ENCODE results near the gene DUSP18.
"Not testable (repeated sequence)": the region's sequence is repeated elsewhere in the genome, so short reads cannot be mapped to it uniquely, and the experiment has no call there.

The DUSP18 gene

GRCh38 chr22:30676565-30676964 is 8.9 kb upstream of the DUSP18 start:
- DNase-seq = not testable (repeated sequence)

GRCh38 chr22:30675436-30675835 is 7.8 kb upstream of the DUSP18 start:
- DNase-seq = peak; percentile 67

DNA sequence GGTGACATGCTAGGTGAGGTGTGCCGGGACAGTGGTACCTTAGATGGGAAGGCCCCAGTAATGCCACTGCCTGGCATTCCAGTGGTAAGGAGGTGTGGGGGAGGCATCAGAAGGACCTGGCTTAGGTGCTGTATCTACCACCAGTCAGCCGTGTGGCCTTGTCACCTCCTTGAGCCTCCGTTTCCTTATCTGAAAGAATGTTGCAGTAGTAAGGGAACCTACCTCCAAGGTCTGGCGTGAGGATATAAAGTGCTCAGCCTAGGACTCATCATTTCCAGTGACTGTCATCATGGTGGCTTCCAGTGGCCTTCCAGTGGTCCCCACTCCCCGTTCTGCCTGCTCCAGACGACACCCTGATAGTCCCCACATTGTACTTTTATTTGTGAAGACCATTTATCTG is 6.8 kb upstream of the DUSP18 start:
- DNase-seq = no peak

- no peak for DNase-seq
These were observed 5.5 kb upstream of the DUSP18 start for GRCh38 chr22:30673136-30673535.

GRCh38 chr22:30671071-30671470 is 3.4 kb upstream of the DUSP18 start:
- no peak for DNase-seq

- no peak for DNase-seq
These were observed 673 bp upstream of the DUSP18 start for GRCh38 chr22:30668386-30668710.

- DNase-seq = no peak
These were observed 575 bp downstream of the DUSP18 start for GRCh38 chr22:30667107-30667493.

GRCh38 chr22:30665786-30666185 is 1.9 kb downstream of the DUSP18 start:
- no peak for DNase-seq

DNA sequence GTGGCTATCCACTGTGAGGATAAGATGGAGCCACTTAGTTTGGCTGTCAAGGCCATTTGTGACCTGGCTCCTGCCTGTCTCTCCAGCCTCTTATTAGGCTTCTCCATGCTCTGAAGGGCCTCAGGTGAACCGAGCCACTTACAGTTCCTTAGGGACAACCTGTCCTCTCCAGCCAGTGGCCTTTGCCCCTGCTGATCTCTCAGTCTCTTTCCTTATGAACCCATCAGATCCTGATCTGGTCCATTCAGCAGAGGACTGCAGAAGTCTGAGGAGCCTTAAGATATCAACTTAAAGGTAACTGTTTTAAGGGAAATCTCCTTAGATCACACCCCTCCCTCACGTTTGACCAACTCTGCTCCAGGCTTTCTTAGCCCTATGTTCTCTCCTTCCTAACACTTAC is 2.4 kb downstream of the DUSP18 start:
- no peak for DNase-seq

DNA sequence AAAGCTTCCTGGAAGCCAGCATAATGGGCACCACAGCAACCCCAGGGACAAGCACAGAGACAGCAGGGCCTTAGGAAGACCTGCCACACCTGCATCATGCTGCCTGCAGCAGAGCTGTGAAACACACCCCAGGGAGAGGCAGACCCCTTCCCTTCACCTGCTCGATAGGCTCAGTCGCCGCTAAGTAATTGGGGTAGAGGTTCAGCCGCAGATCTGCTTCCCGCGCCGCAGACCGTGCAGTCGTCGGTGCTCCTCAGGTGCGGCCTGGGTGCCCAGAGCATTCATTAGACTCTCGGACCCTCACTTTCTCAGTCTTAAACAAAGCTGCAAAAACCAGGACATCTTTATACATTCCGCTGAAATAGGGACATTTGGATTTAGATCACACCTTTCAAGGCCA is 2.9 kb downstream of the DUSP18 start:
- DNase-seq = no peak

GRCh38 chr22:30662040-30662439 is 5.6 kb downstream of the DUSP18 start:
- DNase-seq = no peak

DNA sequence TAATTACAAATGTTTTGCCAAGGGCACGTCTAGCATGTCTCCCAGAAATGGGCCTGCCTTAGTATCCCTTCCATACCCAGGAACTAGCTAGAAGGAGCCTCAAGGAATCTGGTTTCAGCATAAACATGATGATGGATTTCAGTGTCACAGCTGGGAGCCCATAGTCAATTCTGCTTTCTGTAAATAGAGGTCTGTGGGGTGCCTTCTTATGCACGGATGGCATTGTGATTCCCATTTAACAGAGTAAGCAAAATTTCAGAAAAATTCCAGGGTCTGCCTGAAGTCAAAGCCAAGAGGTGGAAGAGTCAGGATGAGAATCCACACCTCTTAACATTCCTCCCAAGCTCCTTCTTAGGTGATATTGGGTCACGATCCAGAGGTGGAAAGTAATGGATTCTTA is 12.1 kb downstream of the DUSP18 start:
- DNase-seq = no peak

- DNase-seq = no peak
These were observed 13.3 kb downstream of the DUSP18 start for GRCh38 chr22:30654361-30654760.

GRCh38 chr22:30652852-30653251 is 14.8 kb downstream of the DUSP18 start:
- DNase-seq = no peak

- DNase-seq = no peak
These were observed 17.1 kb downstream of the DUSP18 start for GRCh38 chr22:30650508-30651116.

DNA sequence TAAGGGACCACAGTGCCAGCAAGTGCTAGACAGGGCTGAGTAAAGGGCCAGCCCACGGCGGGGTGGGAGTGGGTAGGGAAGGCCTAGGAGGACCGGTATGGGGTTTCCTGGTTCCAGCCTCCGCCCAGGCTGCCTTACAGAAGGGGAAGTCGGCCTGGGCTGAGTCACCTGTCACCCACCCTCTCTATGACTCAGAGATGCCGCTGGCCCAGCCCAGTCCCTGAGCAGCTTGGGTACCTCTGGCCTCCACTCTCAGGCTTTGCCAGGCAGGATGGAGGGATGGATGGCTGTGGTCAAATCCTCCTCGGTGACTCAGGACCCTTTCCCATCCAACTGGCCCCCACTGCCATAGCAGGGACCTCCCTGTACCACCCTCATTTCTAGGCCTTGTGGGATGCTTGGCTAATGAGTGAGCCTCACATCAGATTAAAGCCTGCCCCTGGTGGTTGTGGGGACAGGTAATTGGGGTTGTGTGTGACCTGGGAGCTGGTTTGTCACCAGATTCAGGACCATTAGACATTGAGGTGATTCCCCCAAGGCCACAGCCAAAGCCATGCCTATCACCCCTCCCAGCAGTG is 18.2 kb downstream of the DUSP18 start:
- no peak for DNase-seq

- DNase-seq = no peak
These were observed 18.9 kb downstream of the DUSP18 start for GRCh38 chr22:30648825-30649224.

- no peak for DNase-seq
These were observed 20.1 kb downstream of the DUSP18 start for GRCh38 chr22:30647536-30647935.

- no peak for DNase-seq
These were observed 21.0 kb downstream of the DUSP18 start for GRCh38 chr22:30646518-30647160.

DNA sequence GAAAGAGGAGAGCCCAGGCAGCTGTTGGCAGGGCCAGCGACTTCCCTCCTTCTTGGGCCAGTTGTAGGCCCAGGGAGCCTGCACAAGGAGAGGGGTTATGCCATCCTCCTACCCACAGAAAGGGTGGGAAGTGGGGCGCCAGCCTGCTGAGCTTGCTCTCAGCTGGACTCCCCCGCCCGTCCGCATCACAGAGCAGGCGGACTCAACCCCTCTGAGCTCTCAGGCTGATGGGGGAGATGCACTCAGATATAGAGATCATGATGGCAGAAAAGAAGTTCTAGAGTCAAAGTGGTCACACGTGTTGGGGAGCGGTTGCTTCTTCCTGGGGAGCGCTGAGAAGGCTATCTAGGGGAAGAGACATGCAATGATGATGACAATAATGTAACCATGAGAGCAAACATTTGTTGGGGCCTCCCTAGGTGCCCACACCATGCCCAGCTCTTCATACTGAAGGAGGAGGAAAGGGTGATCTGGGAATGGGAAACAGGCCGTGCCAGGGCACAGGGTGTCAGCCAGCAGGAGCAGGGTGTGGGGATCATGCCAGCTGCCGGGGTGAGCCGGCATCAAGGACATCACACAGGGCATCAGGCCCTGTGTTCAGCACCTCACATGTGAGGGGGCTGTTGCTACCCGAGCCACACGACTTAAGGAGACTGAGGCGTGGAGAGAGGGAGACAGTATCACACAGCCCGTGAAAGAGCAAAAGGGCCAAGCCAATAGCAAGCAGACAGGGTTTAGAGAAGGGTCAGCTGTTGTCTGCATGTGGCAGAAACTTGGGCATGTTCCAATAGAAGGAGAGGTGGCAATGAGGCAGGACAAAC is 24.4 kb downstream of the DUSP18 start:
- no peak for DNase-seq

GRCh38 chr22:30640839-30641430 is 26.7 kb downstream of the DUSP18 start:
- DNase-seq = no peak

DNA sequence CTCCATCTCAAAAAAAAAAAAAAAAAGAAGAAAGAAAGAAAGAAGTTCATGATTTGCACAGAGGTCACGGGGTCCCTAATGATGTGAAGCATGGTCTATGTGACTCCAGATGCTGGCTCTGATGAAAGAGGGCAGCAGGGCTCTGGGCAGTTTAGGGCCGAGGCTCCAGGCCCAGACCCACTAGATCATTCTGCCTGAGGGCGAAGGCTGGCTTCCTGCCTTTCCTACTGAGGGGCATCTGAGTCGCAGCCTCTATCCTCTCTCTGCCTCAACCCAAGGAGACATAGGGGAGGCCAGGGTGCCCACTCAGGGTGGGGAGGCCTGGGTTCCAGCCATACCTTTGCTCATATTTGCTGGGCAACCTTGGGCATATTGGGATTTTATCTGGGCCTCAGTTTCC is 27.3 kb downstream of the DUSP18 start:
- DNase-seq = no peak

GRCh38 chr22:30637701-30638114 is 30.0 kb downstream of the DUSP18 start:
- no peak for DNase-seq
